HG02884 (cell line): ENCODE measurements around the gene TANGO6.

Experiments
- ATAC-seq: cut with Tn5 transposase; IDR thresholded peaks from one replicate; pipeline ENCODE4 v1.9.1; 2021; ENCODE audit warnings: mild to moderate bottlenecking, moderate library complexity; ENCODE audit not compliant: unreplicated experiment

Gene TANGO6

DNA sequence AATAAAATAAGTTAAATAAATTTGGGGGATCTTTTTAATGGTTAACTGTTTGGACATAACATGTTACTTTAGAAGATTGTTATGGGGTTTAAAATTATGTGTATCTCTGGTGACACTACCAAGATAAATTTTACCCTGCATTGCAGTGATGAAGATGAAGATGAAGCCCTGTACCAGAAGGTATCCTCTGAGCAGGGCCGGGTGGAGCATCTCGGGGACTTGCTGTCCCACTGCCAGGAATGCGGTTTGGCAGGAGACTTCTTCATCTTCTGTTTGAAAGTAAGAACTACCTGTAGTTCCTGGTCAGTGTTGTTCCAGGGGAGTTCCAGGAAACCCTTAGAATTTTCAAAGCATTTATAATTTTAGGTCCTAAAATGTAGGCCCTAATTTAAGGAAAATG is 64.0 kb downstream of the TANGO6 start:
- ATAC-seq: no peak

DNA sequence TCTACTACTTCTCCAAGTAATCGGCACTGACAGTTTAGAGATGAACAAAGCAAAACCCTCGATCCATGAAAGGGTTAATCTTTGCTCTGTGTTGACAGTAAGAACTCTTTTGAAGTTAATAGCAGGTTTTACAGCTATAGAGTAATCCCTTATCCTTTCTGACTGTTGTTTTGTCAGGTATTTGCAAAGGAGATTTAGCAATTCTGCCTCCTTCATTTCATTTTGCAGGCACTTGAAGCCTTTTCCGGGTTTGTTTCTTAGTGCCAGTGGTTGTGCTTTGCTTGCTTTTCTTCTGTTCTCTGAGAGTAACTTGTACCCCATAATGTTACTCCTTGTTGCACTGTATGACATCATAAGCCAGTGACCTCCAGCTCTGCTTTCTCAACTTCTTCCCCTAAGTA is 64.5 kb downstream of the TANGO6 start:
- ATAC-seq: no peak

DNA sequence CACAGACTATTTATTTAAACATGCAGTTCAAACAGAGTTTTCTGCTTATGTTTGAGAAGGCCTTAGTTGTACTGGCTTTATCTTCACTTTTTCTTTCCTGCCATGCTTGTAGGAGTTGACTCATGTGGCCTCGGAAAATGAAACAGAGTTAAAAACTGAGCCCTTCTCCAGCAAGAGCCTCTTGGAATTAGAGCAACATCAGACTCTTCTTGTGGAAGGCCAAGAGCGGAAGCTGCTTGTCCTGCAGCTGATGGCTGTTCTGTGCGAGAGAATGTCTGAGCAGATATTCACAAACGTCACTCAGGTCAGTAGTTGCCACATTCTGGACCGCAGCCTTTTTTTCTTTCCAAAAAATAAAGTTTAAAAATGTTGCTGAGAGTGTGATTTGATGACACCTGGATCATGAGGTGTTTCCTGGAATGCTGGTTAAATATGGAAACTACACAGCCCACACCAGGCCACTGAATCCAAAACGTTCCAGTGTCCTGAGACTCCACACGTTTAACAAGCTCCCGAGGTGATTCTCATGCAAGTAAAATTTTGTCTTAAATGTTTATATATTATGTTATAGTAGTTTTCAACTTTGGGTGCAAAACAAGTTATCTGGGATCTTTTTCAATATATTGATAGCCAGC is 65.9 kb downstream of the TANGO6 start:
- no peak for ATAC-seq

GRCh38 chr16:68910051-68910450 is 66.7 kb downstream of the TANGO6 start:
- no peak for ATAC-seq

GRCh38 chr16:68915589-68915988 is 72.3 kb downstream of the TANGO6 start:
- ATAC-seq: no peak

DNA sequence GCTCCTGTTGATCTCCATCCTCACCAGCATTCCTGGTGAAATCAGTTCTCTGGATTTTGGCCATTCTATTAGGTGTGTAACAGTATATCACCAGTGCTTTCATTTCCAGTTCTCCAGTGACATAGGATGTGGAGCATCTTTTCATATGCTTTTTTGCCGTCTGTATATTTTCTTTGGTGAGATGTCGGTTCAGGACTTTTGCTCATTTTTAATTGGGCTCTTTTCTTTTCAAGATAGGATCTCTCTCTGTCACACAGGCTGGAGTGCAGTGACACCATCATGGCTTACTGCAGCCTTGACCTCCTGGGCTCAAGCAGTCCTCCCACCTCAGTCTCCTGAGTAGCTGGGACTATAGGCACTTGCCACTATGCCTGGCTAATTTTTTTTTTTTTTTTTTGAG is 74.2 kb downstream of the TANGO6 start:
- ATAC-seq: no peak

DNA sequence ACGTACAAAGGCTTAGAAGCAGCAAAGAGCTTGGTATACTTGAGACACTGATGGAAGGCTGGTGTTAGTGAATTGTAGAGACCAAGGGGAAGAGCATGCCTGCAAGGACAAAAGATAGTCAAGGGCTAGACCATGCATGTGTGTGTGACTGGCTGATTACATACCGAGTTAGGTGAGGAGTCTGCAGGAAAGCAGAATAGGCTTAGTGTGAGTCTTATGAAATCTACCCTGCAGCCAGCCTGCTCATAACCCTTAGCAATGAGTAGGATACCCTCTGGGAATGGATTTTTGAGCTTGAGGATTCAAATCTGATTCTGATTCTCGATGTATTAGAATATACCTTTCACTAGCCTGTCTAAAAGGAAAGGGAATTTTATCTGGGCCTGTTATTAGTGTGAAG is 77.0 kb downstream of the TANGO6 start:
- no peak for ATAC-seq

GRCh38 chr16:68921637-68922036 is 78.3 kb downstream of the TANGO6 start:
- no peak for ATAC-seq

DNA sequence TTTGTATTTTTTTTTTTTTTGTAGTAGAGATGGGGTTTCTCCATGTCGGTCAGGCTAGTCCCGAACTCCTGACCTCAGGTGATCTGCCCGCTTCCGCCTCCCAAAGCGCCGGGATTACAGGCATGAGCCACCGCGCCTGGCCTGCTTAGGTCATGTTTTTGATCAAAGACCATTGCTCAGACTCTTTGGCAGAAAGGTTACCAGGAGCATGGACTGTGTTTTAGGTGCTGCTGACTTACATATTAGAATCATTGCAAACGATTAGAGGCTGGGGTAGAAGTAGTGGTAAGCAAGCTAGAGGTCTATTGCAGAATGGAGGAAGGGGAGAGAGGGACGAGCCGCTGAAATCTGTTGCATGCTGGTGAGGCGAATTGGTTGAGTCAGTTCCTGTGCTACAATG is 79.8 kb downstream of the TANGO6 start:
- no peak for ATAC-seq

DNA sequence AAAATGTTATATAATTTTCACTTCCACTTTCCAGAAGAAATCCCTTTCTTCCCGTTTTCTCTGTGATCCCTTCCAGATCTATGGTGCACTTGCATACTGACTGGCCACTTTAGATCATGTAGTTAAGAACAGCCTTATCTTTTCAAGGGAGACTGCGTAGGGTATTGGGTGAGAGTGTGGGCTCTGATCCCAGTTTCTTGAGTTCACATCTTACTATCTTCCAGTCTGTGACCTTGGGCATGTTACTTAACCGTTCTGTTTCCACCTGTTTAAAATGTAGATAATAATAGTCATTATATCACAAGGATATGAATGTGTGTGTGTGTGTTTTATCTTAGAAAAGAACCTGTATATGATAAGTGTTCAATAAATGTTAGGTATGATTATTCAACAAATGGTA is 83.7 kb downstream of the TANGO6 start:
- ATAC-seq: no peak

GRCh38 chr16:68931196-68931595 is 87.9 kb downstream of the TANGO6 start:
- ATAC-seq: no peak

- ATAC-seq: no peak
These were observed 91.1 kb downstream of the TANGO6 start for GRCh38 chr16:68934402-68934801.

GRCh38 chr16:68935008-68935407 is 91.7 kb downstream of the TANGO6 start:
- ATAC-seq: no peak

- no peak for ATAC-seq
These were observed 93.7 kb downstream of the TANGO6 start for GRCh38 chr16:68936736-68937631.

- ATAC-seq: no peak
These were observed 96.5 kb downstream of the TANGO6 start for GRCh38 chr16:68939692-68940320.

- no peak for ATAC-seq
These were observed 97.5 kb downstream of the TANGO6 start for GRCh38 chr16:68940816-68941215.

- ATAC-seq: no peak
These were observed 100.6 kb downstream of the TANGO6 start for GRCh38 chr16:68943961-68944360.

- no peak for ATAC-seq
These were observed 105.0 kb downstream of the TANGO6 start for GRCh38 chr16:68948230-68948910.

- ATAC-seq: no peak
These were observed 108.9 kb downstream of the TANGO6 start for GRCh38 chr16:68951991-68952877.

GRCh38 chr16:68954911-68955635 is 111.7 kb downstream of the TANGO6 start:
- ATAC-seq: no peak
